GM19452 (cell line): ENCODE measurements around the gene CATSPERD.
"Not testable (repeated sequence)": the region's sequence is repeated elsewhere in the genome, so short reads cannot be mapped to it uniquely, and the experiment has no call there.

Source experiments
- ATAC-seq: cut with Tn5 transposase; IDR thresholded peaks from one replicate; pipeline ENCODE4 v1.9.1; 2021; ENCODE audit not compliant: unreplicated experiment

CATSPERD gene

GRCh38 chr19:5686326-5686646 lies 34.2 kb upstream of the CATSPERD start:
- no peak for ATAC-seq

GRCh38 chr19:5686647-5687359 lies 33.6 kb upstream of the CATSPERD start:
- ATAC-seq, result peak; percentile 51

GRCh38 chr19:5687360-5688198 lies 32.9 kb upstream of the CATSPERD start:
- no peak for ATAC-seq

- not testable (repeated sequence) for ATAC-seq
Measured at GRCh38 chr19:5688262-5688881, 32.1 kb upstream of the CATSPERD start.

- peak; percentile 39 for ATAC-seq
Measured at GRCh38 chr19:5690125-5690954, 30.1 kb upstream of the CATSPERD start, which contains the start of gene RPL36. Gene RPL36 (plus strand): TSS chr19:5690295. CDS start chr19:5690508, 213 bp downstream.

- no peak for ATAC-seq
Measured at GRCh38 chr19:5690955-5691821, 29.2 kb upstream of the CATSPERD start.

GRCh38 chr19:5691822-5692722 lies 28.4 kb upstream of the CATSPERD start:
- ATAC-seq, result no peak

GRCh38 chr19:5692723-5693194 lies 27.7 kb upstream of the CATSPERD start:
- no peak for ATAC-seq

- no peak for ATAC-seq
Measured at GRCh38 chr19:5693195-5694166, 27.0 kb upstream of the CATSPERD start.

GRCh38 chr19:5694167-5694955 lies 26.1 kb upstream of the CATSPERD start:
- ATAC-seq, result no peak

GRCh38 chr19:5694956-5695648 lies 25.3 kb upstream of the CATSPERD start:
- no peak for ATAC-seq

- ATAC-seq, result no peak
Measured at GRCh38 chr19:5695649-5696195, 24.7 kb upstream of the CATSPERD start.

- ATAC-seq, result no peak
Measured at GRCh38 chr19:5696196-5697021, 24.0 kb upstream of the CATSPERD start.

GRCh38 chr19:5697022-5697889 lies 23.2 kb upstream of the CATSPERD start:
- ATAC-seq, result no peak
